ENCODE measurements around the gene UPP1.
A peak's percentile ranks its signal among the peaks of the same experiment; 100 is the strongest.
"Not testable (repeated sequence)": the region's sequence is repeated elsewhere in the genome, so short reads cannot be mapped to it uniquely, and the experiment has no call there.

The UPP1 gene

DNA sequence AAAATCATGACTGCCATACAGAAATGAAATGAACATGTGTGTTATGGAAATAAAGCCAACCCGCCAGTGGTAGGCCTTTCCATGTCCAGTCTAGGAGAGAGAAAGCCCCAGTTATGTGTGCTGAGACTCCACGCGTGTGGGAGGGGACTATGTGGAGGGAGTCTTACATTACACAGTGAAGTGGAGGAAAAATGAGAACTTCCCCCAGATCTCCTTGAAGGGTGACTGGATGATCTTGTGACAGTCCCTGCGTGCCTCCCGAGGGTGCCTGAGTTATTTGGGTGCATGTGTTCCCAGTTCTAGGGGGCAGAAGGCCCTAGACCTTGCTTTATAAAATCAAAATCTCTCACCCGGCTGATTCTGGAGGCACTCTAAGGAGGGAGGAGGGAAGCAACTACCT lies 24.2 kb downstream of the UPP1 start:
- no peak for DNase-seq

- DNase-seq: no peak
Observed at GRCh38 chr7:48114115-48114514, 25.1 kb downstream of the UPP1 start.

DNA sequence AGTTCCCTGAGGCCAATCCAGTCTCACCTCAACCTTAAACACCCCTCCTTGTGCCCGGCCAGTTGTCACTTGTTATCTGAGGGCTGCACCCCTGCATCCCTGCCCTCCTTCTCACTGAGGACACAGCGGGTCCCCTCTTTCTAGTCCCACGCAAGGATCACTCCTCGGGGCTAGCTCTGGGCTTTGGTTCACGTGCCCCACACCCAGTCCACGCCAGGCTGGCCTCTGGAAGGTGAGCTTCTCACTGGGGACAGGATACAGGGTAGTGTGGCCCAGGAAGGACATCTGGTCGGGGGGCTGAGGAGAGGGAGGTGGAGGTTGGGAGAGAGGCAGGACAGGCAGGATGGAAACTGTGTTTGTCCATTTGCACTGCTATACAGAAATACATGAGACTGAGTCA lies 25.5 kb downstream of the UPP1 start:
- no peak for DNase-seq

- no peak for DNase-seq
Observed at GRCh38 chr7:48116043-48116442, 27.0 kb downstream of the UPP1 start.

GRCh38 chr7:48118041-48118440 lies 29.0 kb downstream of the UPP1 start:
- DNase-seq: no peak

DNA sequence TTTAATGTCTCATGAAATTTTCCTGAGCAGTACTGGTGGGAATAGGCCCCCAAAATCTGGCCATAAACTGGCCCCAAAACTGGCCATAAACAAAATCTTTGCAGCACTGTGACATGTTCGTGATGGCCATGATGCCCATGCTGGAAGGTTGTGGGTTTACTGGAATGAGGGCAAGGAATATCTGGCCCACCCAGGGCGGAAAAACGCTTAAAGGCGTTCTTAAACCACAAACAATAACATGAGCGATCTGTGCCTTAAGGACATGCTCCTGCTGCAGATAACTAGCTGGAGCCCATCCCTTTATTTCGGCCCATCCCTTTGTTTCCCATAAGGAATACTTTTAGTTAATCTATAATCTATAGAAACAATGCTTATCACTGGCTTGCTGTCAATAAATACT lies 31.5 kb downstream of the UPP1 start:
- not testable (repeated sequence) for DNase-seq

DNA sequence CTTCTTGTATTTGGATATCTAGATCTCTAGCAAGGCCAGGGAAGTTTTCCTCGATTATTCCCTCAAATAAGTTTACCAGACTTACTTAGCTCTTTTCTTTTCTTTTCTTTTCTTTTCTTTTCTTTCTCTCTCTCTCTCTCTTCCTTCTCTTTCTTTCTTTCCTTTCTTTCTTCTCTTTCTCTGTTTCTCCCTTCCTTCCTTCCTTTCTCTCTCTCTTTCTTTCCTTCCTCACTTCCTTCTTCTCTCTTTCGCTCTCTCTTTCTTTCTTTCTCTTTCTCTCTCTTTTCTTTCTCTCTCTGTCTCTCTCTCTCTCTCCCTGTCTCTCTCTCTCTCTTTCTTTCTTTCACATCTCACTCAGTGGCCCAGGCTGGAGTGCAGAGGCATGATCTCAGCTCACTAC lies 37.0 kb downstream of the UPP1 start:
- DNase-seq: no peak

- DNase-seq: no peak
Observed at GRCh38 chr7:48130658-48131108, 41.6 kb downstream of the UPP1 start.

DNA sequence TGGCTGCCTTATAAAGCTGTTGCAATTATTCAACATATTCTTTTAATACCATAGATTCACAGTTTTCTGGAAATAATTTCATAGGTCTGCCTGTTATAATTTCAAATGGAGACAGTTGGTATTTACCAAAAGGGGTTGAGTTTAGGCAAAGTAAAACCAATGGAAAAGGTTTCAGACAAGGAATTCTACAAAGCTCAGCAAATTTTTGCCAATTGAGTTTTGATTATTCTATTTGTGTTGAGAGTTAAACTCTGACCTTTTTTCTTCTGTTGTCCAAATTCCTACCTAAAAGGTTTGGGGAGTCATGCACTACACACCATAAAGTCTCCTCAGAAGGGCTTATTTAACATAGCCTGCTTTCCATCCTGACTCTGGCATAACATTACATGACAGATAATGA lies 43.7 kb downstream of the UPP1 start:
- DNase-seq: no peak

GRCh38 chr7:48139459-48139858 lies 50.4 kb downstream of the UPP1 start:
- no peak for DNase-seq

DNA sequence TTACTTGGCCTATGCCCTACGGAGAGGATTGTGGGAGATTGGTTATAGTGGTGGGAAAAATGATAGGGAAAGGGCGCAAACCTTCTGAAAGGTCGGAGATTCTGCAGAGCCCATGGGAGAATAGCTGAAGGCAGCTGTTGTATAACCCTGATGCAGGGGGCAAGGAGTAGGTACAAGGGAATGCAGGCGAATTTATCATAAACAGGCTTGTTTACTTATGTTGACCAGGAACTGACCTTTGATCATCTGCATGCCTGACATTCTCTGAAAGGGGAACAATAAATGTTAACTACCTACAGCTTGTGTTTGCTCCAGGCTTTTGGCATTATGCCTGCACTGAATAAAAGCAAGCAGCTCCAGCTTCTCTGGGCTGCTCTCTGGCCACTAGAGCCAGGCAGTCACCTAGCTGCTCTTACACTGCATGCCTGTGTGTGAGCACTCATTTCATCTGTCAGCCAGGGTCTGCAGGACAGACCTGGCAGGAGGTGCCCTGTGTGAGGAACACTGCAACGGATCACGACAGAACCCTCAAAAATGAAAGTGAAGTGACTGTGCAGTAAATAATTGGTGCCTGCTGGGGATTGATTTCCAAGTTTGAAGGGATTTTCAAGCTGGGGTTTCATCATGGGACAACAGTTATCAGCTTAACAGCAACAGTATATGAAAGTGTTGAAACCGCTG lies 51.1 kb downstream of the UPP1 start:
- DNase-seq: no peak

GRCh38 chr7:48141521-48141920 lies 52.5 kb downstream of the UPP1 start:
- DNase-seq: no peak

GRCh38 chr7:48144291-48144768 lies 55.3 kb downstream of the UPP1 start:
- no peak for DNase-seq

DNA sequence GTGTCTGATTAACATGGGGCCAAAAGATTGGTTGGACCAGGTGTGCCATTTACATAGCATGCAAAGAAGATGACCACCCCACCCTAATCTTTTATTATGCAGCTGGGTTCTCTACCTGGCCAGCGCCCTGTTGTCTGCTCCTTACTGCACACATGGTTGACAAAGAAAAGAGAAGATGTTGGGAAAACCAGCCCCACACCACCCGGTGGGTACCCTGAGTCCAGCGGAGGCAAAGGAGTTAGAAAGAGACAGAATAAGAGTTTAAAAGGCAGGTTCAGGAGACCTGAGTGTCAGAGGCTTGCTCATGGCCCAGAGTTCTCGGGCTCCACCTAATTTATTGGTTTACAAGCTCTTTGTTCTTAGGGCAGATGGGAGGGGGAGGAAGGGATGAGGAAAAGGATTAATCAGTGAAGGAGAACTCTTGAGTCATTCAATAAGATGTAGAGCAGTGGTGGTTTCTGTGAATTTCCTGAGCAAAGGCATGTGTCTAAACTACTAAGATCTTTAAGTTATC lies 58.1 kb downstream of the UPP1 start:
- DNase-seq: no peak

DNA sequence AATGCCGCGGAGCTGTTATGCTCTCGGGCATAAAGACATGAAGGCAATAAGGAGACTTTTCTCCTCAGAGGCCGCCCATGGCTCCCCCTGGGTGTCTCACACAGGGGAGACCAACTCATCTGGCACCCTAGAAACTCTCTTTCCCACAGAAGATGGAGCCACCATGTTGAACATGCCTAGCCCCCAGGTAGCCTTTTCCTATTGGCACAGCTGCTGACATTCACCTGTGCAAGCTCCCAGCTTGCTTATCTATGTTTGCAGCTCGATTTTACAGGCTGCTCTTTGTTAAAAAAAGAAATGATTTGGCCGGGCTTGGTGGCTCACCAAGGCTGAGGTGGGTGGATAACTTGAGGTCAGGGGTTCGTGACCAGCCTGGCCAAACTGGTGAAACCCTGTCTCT lies 58.6 kb downstream of the UPP1 start:
- DNase-seq: not testable (repeated sequence)

GRCh38 chr7:48148311-48148710 lies 59.2 kb downstream of the UPP1 start:
- no peak for DNase-seq

GRCh38 chr7:48149058-48149457 lies 60.0 kb downstream of the UPP1 start:
- DNase-seq: no peak

GRCh38 chr7:48150086-48150485 lies 61.0 kb downstream of the UPP1 start:
- no peak for DNase-seq

GRCh38 chr7:48154792-48155413 lies 65.8 kb downstream of the UPP1 start:
- DNase-seq: peak; percentile 45
